H1 (cell line): Measurements from ENCODE around the gene NCK2. TPM values are rescaled to one million over a fixed set of nuclear protein-coding genes. Genes with fewer than 3 reads are reported as not detected.

Source experiments
- CTCF ChIA-PET: fragments of 300-600 bp; sonication (Branson Sonifier 250); formaldehyde crosslinking; loops from one replicate; lab custom pipeline; 2021; ENCODE audit not compliant: partially characterized antibody; lab: Charles Lee
- POLR2A ChIA-PET: fragments of 300-600 bp; sonication (Branson Sonifier 250); formaldehyde crosslinking; loops from one replicate; lab custom pipeline; 2021; ENCODE audit warnings: inconsistent platforms; ENCODE audit not compliant: partially characterized antibody; lab: Charles Lee
- DNase-seq, 2 experiments: peaks; one replicate each; pipeline versions ENCODE4 v3.0.0 to v3.0.0-alpha.2; 2010 to 2022; ENCODE audit warnings: low spot score in 2 of 2, low read depth in 1 of 2, mixed read lengths in 1 of 2
- FAIRE-seq: peaks from 2 replicates; lab custom pipeline; 2011; peaks lifted over from hg19 to GRCh38; lab: Jason Lieb, UNC
- H2AFZ ChIP-seq: 2 replicates; pipeline ENCODE4 v1.8.1; 2012; ENCODE audit warnings: low read length, inconsistent platforms
- H2AK5ac ChIP-seq: 2 replicates; pipeline ENCODE4 v1.6.1; 2013; ENCODE audit warnings: low read depth, low read length
- H2BK120ac ChIP-seq: replicated peaks from 2 replicates; pipeline ENCODE3; 2013; ENCODE audit warnings: low read depth, low read length, inconsistent platforms
- H2BK12ac ChIP-seq: 2 replicates; pipeline ENCODE4 v1.6.1; 2013; ENCODE audit warnings: low read depth, low read length
- H2BK15ac ChIP-seq: 2 replicates; pipeline ENCODE4 v1.6.1; 2013; ENCODE audit warnings: low read length
- H2BK20ac ChIP-seq: 2 replicates; pipeline ENCODE4 v1.6.1; 2013; ENCODE audit warnings: low read length
- H2BK5ac ChIP-seq: 2 replicates; pipeline ENCODE4 v1.6.1; 2013; ENCODE audit warnings: low read depth, low read length
- H3K14ac ChIP-seq: 2 replicates; pipeline ENCODE4 v1.6.1; 2013; ENCODE audit warnings: inconsistent platforms; ENCODE audit not compliant: insufficient read length
- H3K18ac ChIP-seq: 2 replicates; pipeline ENCODE4 v1.6.1; 2013; ENCODE audit warnings: low read length; ENCODE audit errors: extremely low read depth
- H3K23ac ChIP-seq: 2 replicates; pipeline ENCODE4 v1.6.1; 2013; ENCODE audit warnings: inconsistent platforms; ENCODE audit not compliant: insufficient read length
- H3K23me2 ChIP-seq: 2 replicates; pipeline ENCODE4 v1.6.1; 2013; ENCODE audit warnings: low read depth, low read length
- H3K27ac ChIP-seq: 2 replicates; pipeline ENCODE4 v1.6.1; 2011; ENCODE audit warnings: low read depth, low read length, inconsistent platforms
- H3K27me3 ChIP-seq, 4 experiments: replicated peaks in 1 of 4; 1 replicate in 1 of 4; 2 replicates in 3 of 4; pipeline versions ENCODE4 v1.6.1 to v1.8.1; 2011 to 2013; ENCODE audit warnings: low read length in 3 of 4, mild to moderate bottlenecking in 3 of 4, inconsistent platforms in 2 of 4, mixed read lengths in 2 of 4, moderate library complexity in 1 of 4; ENCODE audit not compliant: control insufficient read depth in 3 of 4, insufficient read depth in 3 of 4; ENCODE audit errors: extremely low read depth in 1 of 4
- H3K36me3 ChIP-seq, 4 experiments: 2 replicates each; pipeline versions ENCODE4 v1.6.1 to v1.8.1; 2011 to 2013; ENCODE audit warnings: mild to moderate bottlenecking in 4 of 4, low read length in 3 of 4, moderate library complexity in 2 of 4, control low read depth in 1 of 4, inconsistent platforms in 1 of 4; ENCODE audit not compliant: insufficient read depth in 4 of 4, control insufficient read depth in 2 of 4
- H3K4ac ChIP-seq: replicated peaks from 2 replicates; pipeline ENCODE3; 2013; ENCODE audit warnings: low read length, low read depth, mixed read lengths, inconsistent platforms; ENCODE audit not compliant: insufficient read length
- H3K4me1 ChIP-seq, 4 experiments: replicated peaks in 1 of 4; 1 replicate in 1 of 4; 2 replicates in 3 of 4; pipeline versions ENCODE4 v1.6.1 to v1.8.1; 2011 to 2013; ENCODE audit warnings: low read length in 3 of 4, inconsistent platforms in 2 of 4, mixed read lengths in 1 of 4; ENCODE audit not compliant: insufficient read depth in 4 of 4, control insufficient read depth in 3 of 4
- H3K4me2 ChIP-seq, 2 experiments: 2 replicates each; pipeline versions ENCODE4 v1.6.1 to v1.8.1; 2011 to 2013; ENCODE audit warnings: low read depth in 2 of 2, low read length in 2 of 2, control low read depth in 1 of 2, inconsistent platforms in 1 of 2, mild to moderate bottlenecking in 1 of 2; ENCODE audit not compliant: insufficient read depth in 1 of 2
- H3K4me3 ChIP-seq, 4 experiments: fragments of 200-600, 300-600 bp in 1 of 4; sonication (generic), shearing (Covaris generic), sonication (Bioruptor Twin) in 1 of 4; 2 replicates each; pipeline versions ENCODE4 v1.5.1 to v1.8.1; 2011 to 2016; ENCODE audit warnings: low read length in 4 of 4, low read depth in 3 of 4, control low read depth in 2 of 4, inconsistent platforms in 2 of 4, mild to moderate bottlenecking in 2 of 4, mixed read lengths in 1 of 4, moderate library complexity in 1 of 4; ENCODE audit not compliant: insufficient read depth in 2 of 4; ENCODE audit errors: extremely low read depth in 1 of 4
- H3K56ac ChIP-seq: replicated peaks from 2 replicates; pipeline ENCODE3; 2013; ENCODE audit warnings: low read depth, mild to moderate bottlenecking, mixed read lengths, low read length, inconsistent platforms; ENCODE audit not compliant: insufficient read length
- H3K79me1 ChIP-seq: 2 replicates; pipeline ENCODE4 v1.6.1; 2013; ENCODE audit warnings: low read depth, low read length, control low read depth
- H3K79me2 ChIP-seq, 2 experiments: 2 replicates each; pipeline versions ENCODE4 v1.6.1 to v1.8.1; 2012 to 2013; ENCODE audit warnings: low read length in 2 of 2, mild to moderate bottlenecking in 2 of 2, inconsistent platforms in 1 of 2; ENCODE audit not compliant: insufficient read depth in 2 of 2, control insufficient read depth in 1 of 2
- H3K9ac ChIP-seq, 4 experiments: replicated peaks in 1 of 4; 1 replicate in 1 of 4; 2 replicates in 3 of 4; pipeline versions ENCODE4 v1.6.1 to v1.8.1; 2011 to 2013; ENCODE audit warnings: low read depth in 3 of 4, low read length in 3 of 4, control low read depth in 2 of 4, mild to moderate bottlenecking in 2 of 4, moderate library complexity in 2 of 4, inconsistent platforms in 1 of 4; ENCODE audit errors: extremely low read depth in 1 of 4
- H3K9me3 ChIP-seq, 2 experiments: 2 replicates each; pipeline versions ENCODE4 v1.6.1 to v1.8.1; 2012 to 2013; ENCODE audit warnings: mild to moderate bottlenecking in 2 of 2, moderate library complexity in 2 of 2, control low read depth in 1 of 2, inconsistent platforms in 1 of 2, low read depth in 1 of 2, low read length in 1 of 2, mixed read lengths in 1 of 2; ENCODE audit not compliant: insufficient read depth in 2 of 2
- H4K20me1 ChIP-seq, 2 experiments: replicated peaks in 1 of 2; 2 replicates each; pipeline versions ENCODE3 to v1.8.1; 2011 to 2013; ENCODE audit warnings: inconsistent platforms in 2 of 2, low read length in 2 of 2, mild to moderate bottlenecking in 1 of 2; ENCODE audit not compliant: insufficient read depth in 2 of 2, control insufficient read depth in 1 of 2
- H4K5ac ChIP-seq: 2 replicates; pipeline ENCODE4 v1.6.1; 2013; ENCODE audit warnings: low read length, low read depth, mixed read lengths, inconsistent platforms; ENCODE audit not compliant: insufficient read length
- H4K8ac ChIP-seq: 2 replicates; pipeline ENCODE4 v1.8.0; 2013; ENCODE audit warnings: mild to moderate bottlenecking, moderate library complexity, low read length, inconsistent platforms; ENCODE audit not compliant: insufficient read depth; ENCODE audit errors: extremely low read depth
- H4K91ac ChIP-seq: replicated peaks from 2 replicates; pipeline ENCODE3; 2013; ENCODE audit warnings: low read length, mixed read lengths, inconsistent platforms; ENCODE audit not compliant: insufficient read length
- BCL11A ChIP-seq, 2 experiments: IDR thresholded peaks; one replicate each; pipeline ENCODE4 v1.6.1; 2011; ENCODE audit warnings: low read depth in 2 of 2, low read length in 2 of 2, mild to moderate bottlenecking in 2 of 2
- CHD2 ChIP-seq: IDR thresholded peaks from 2 replicates; pipeline ENCODE4 v1.6.1; 2012; ENCODE audit warnings: low read length, improper control_type of control experiment
- GABPA ChIP-seq: IDR thresholded peaks from 2 replicates; pipeline ENCODE4 v1.6.1; 2011; ENCODE audit warnings: mild to moderate bottlenecking, low read length, moderate library complexity, borderline replicate concordance; ENCODE audit not compliant: insufficient read depth
- SIX5 ChIP-seq: IDR thresholded peaks from 2 replicates; pipeline ENCODE4 v1.6.1; 2011; ENCODE audit warnings: mild to moderate bottlenecking, low read depth, low read length
- SRF ChIP-seq: IDR thresholded peaks from 2 replicates; pipeline ENCODE4 v1.6.1; 2011; ENCODE audit warnings: mild to moderate bottlenecking, low read depth, low read length, moderate library complexity
- TAF1 ChIP-seq: IDR thresholded peaks from 2 replicates; pipeline ENCODE4 v1.6.1; 2011; ENCODE audit warnings: mild to moderate bottlenecking, low read depth, low read length
- TBP ChIP-seq: IDR thresholded peaks from 2 replicates; pipeline ENCODE4 v1.6.1; 2011; ENCODE audit warnings: low read depth, low read length, improper control_type of control experiment
- WGBS, 2 experiments: shearing (Covaris generic) in 1 of 2; methylation state at CpG; one replicate each; pipeline versions ENCODE4 v1.1.6 to v1.1.7; 2013 to 2015; ENCODE audit warnings: low lambda C conversion rate in 2 of 2, mixed read lengths in 2 of 2, inconsistent platforms in 1 of 2, low coverage in 1 of 2, missing lambda C conversion rate in 1 of 2; ENCODE audit not compliant: insufficient replicate concordance in 2 of 2, insufficient coverage in 1 of 2, insufficient read length in 1 of 2; ENCODE audit errors: extremely low coverage in 1 of 2, missing lambda C conversion rate in 1 of 2; 5-methylcytosine and 5-hydroxymethylcytosine counted together
- polyA plus RNA-seq, 7 experiments: library from polyadenylated mRNA; depleted of rRNA in 3 of 7; stranded (reverse) in 5 of 7; unstranded in 2 of 7; fragments of >200 nt in 5 of 7; fragments of 200-250 nt in 2 of 7; gene quantifications; 1 replicate in 5 of 7; 2 replicates in 1 of 7; 4 replicates in 1 of 7; pipeline versions ENCODE4 v1.2.1 to v1.2.3, GENCODE V29; 2011 to 2013; ENCODE audit warnings: missing spikeins in 2 of 7, mixed read lengths in 2 of 7
- total RNA-seq: library from RNA; stranded (reverse); fragmentation: NEBNext Ultra II Directional; extraction: Animal tissue kit (Norgen Biotek cat#: 25700); gene quantifications from 2 replicates; pipeline ENCODE4 v1.2.1, GENCODE V29; 2021
- TF ChIP-seq, protein P1 (sequence below): IDR thresholded peaks from 2 replicates; pipeline ENCODE4 v1.6.1; 2011; ENCODE audit warnings: low read depth, mild to moderate bottlenecking, low read length; ENCODE audit not compliant: insufficient read depth

NCK2 gene
- total and polyA plus RNA-seq, 2 of the 8 experiments (the other 6 are each of a cell fraction or from before 2014, with no cell fraction given) = 30.3 to 65.7 TPM

DNA sequence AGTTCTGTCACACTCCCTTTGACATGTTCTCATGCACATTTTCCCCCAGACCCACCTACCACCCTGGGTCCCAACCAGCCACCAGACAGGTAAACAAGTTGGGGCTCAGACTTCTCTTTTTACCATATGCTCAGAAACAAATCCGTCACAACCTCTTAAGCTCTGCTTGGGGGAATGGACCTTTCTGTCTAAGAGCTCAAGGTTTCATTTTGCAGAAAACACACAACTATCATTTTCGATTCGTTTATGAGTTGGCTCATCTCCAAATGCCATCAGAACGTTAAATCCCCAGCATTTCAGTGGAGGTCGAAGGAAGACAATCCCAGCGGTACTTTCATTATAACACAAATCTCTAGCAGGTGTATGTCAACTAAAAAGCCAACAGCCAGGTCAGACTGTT lies 30.6 kb upstream of the NCK2 start:
- H4K91ac ChIP-seq = no peak overlapping the region
- no peak overlapping the region for H3K4ac ChIP-seq
- H3K56ac ChIP-seq = no peak overlapping the region
- no peaks in the 10 kb centered on the region for H3K79me1 ChIP-seq
- H3K36me3 ChIP-seq = no peaks in the 10 kb centered on the region
- peaks cover 0 to 3% (median 1%) of the 10 kb centered on the region in 4 experiments; a peak in 2 of 7 replicates for H3K4me1 ChIP-seq
- H2BK120ac ChIP-seq = no peak overlapping the region
- H2BK12ac ChIP-seq = no peak overlapping the region
- ChIA-PET CTCF (interaction anchor here (1.0 kb wide), 1 partner anchor 243 kb away, joined by 4 read pairs; no protein-coding TSS in a partner anchor), POLR2A (no interaction called here)
- H2AK5ac ChIP-seq = no peak overlapping the region
- H3K23me2 ChIP-seq = no peaks in the 10 kb centered on the region; the same call in 1 of the 2 replicates
- FAIRE-seq (no peak), DNase-seq (no peak)
- H3K23ac ChIP-seq = no peak overlapping the region
- H3K4me2 ChIP-seq = no peak overlapping the region
- H4K5ac ChIP-seq = no peak overlapping the region
- no peak overlapping the region for H2BK5ac ChIP-seq
- no peaks in the 10 kb centered on the region for H3K27me3 ChIP-seq
- H3K9me3 ChIP-seq = no peaks in the 10 kb centered on the region
- no peak overlapping the region for H2BK15ac ChIP-seq
- H3K4me3 ChIP-seq = no peak overlapping the region
- H2AFZ ChIP-seq = no peak overlapping the region
- H3K14ac ChIP-seq = no peak overlapping the region
- H4K8ac ChIP-seq = no peak overlapping the region
- no peaks in the 10 kb centered on the region for H3K79me2 ChIP-seq
- no peak overlapping the region for H3K18ac ChIP-seq
- no peaks in the 10 kb centered on the region for H4K20me1 ChIP-seq
- H3K27ac ChIP-seq = no peak overlapping the region
- no peak overlapping the region for H2BK20ac ChIP-seq
- 93% methylated on average over 6 of the region's 6 CpGs; no CpG with 5 or more reads in 1 of the 2 experiments for WGBS, 2 experiments
- H3K9ac ChIP-seq = no peak overlapping the region
- TF ChIP-seq TAF1 (no peak), SRF (no peak), TBP (no peak), SIX5 (no peak), CHD2 (no peak), BCL11A (IDR thresholded peaks at IDR 0.05; ENCODE audit: low read depth in 2 of 2, low read length in 2 of 2) (no peak), GABPA (no peak)
- TF ChIP-seq, protein P1, sequence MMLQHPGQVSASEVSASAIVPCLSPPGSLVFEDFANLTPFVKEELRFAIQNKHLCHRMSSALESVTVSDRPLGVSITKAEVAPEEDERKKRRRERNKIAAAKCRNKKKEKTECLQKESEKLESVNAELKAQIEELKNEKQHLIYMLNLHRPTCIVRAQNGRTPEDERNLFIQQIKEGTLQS = no peak
